Activated CD4-positive, CD25-positive, alpha-beta regulatory T cell treated with anti-CD3 and anti-CD28 coated beads, Interleukin-2, amount 50 U/mL, for 16 hours (primary cell): ENCODE measurements around the gene IL24.

ENCODE experiments used
- DNase-seq: peaks from one replicate; pipeline ENCODE4 v3.0.0-alpha.2; 2020; ENCODE audit warnings: low read depth, low spot score

Gene IL24

GRCh38 chr1:206878456-206878855 is 18.8 kb upstream of the IL24 start:
- DNase-seq = no peak

- no peak for DNase-seq
Measured at GRCh38 chr1:206880314-206880713, 16.9 kb upstream of the IL24 start.

DNA sequence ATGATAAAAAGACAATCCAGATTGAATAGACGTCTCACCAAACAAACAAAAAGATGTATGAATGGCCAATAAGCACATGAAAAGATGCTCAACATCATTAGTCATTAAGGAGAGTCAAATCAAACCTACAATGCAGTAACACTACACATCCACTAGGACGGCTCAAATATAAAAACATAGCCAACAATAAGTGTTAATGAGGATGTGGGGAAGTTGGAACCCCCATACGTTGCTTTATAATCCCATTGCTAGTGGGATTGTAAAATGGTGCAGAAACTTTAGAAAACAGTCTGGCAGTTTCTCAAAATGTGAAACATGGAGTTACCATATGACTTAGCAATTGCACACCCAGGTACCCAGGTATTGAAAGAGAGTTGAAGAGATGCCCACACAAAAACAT is 14.7 kb upstream of the IL24 start:
- no peak for DNase-seq

GRCh38 chr1:206883160-206883559 is 14.1 kb upstream of the IL24 start:
- DNase-seq = no peak

DNA sequence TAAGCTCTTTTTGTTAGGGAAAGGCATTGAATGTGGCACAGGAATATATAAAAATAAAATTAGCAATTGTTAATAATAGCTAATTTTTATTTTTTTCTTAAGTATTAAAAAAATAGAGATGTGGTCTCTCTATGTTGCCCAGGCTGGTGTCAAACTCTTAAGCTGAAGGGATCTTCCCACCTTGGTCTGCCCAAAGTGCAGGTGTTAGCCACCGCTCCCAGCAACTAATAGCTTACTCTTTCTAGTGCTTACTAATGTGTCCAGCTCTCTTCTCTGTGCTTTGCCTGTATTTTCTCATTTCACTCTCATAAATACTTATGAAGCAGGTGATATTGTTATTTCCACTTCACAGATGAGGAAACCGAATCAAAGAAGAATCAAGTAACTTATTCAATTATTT is 13.4 kb upstream of the IL24 start:
- DNase-seq = no peak

GRCh38 chr1:206885341-206886060 is 11.7 kb upstream of the IL24 start:
- no peak for DNase-seq

- no peak for DNase-seq
Measured at GRCh38 chr1:206886831-206887230, 10.4 kb upstream of the IL24 start.

DNA sequence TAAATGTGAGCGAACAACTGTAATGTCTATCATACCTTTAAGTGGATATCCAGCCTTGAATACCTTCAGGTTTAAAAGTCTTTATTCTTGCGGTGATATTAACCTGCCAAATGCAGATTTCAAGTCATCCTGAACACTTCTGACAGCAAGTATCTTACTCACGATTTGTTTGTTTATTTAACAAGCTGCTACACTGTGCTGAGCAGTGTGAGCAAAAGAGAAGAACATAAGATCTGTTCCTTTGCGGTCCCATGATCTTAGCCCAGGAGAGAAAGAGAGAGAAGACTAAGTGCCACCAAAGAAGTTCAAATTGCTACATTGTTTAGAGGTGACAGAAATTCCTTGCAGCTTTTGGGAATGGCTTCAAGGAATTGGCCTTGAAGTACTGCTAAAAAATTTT is 9.5 kb upstream of the IL24 start:
- no peak for DNase-seq

- no peak for DNase-seq
Measured at GRCh38 chr1:206890125-206891060, 6.8 kb upstream of the IL24 start.

DNA sequence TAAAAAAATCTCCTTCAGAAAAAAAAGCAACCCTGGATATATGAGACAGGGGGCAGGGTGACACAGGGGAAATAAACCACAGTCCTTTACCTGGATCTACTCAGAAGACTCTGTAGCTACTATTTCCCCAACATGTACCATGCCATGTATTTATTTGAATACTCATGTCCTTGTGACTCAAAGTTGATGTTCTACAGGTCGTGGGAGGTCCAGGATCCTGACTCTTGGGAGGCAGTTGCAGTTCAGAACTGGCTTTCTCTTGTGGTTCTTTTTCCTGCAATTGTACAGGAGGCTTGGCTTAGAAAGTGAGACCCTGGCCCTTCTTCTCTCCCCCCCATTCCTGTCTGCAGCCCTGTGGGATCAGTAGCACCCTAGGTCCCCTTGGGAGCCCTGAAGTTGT is 5.8 kb upstream of the IL24 start:
- DNase-seq = no peak

DNA sequence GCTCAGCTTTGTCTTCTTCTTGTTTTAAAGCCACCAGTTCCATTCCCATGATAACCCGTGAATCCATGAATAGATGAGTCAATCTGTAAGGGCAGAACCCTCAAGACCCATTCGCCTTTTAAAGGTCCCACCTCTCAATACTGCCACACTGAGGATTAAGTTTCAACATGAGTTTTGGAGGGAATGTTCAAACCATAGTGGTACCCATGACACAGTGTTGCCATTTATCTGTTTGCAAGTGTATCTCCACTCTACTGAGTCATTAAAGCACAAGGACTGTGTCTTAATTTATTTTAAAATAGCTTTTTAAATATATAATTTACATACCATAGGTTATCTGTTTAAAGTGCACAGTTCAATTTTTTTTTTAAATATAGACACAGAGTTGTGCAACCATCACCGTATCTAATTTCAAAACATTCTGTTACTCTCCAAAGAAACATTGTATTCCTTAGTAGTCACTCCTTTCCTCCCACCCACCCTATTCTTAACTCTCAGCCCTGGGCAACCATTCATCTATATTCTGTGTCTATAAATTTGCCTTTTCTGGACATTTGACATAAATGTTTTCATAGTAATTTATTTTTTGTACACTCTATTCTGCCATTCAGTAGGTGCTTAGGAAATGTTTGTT is 4.8 kb upstream of the IL24 start:
- DNase-seq = no peak

DNA sequence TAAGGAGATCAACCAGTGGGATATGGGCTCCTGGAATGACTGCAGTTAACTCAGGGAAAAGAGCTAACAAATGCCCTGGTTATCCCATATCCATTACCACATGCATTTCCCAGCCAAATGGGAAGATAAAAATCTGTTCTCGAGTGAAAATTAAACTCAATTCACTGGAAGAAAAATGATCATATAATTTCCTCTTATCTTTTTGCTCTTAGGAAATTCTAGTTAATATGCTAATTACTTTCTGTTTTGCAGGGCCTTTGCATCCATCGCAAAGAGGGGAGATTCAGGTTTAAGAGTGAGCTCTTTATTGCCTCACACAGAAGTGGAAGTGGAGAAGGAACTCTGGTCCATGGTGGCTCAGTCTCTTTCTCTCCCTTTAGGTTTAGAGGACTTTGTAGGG is 3.9 kb upstream of the IL24 start:
- no peak for DNase-seq

- DNase-seq = no peak
Measured at GRCh38 chr1:206895325-206895724, 1.9 kb upstream of the IL24 start.

DNA sequence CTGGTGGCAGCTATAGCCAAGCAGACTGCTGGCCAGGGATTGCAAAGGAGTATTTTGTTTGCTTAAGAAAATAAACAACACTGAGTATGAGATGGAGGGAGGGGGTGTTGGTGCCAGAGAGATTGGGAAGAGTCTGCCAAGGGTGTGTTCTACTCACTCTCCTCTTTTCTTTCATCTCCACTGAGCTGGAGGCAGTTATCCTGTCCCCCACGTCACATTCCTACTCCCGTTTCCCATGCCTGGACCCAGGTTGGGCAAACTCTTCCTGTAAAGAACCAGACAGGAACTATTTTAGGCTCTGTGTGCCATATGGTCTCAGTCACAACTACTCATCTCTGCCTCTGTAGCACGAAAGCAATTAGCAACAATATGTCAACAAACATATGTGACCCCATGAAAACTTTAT is 1.4 kb upstream of the IL24 start:
- no peak for DNase-seq

GRCh38 chr1:206896261-206896660 is 982 bp upstream of the IL24 start:
- DNase-seq = no peak

DNA sequence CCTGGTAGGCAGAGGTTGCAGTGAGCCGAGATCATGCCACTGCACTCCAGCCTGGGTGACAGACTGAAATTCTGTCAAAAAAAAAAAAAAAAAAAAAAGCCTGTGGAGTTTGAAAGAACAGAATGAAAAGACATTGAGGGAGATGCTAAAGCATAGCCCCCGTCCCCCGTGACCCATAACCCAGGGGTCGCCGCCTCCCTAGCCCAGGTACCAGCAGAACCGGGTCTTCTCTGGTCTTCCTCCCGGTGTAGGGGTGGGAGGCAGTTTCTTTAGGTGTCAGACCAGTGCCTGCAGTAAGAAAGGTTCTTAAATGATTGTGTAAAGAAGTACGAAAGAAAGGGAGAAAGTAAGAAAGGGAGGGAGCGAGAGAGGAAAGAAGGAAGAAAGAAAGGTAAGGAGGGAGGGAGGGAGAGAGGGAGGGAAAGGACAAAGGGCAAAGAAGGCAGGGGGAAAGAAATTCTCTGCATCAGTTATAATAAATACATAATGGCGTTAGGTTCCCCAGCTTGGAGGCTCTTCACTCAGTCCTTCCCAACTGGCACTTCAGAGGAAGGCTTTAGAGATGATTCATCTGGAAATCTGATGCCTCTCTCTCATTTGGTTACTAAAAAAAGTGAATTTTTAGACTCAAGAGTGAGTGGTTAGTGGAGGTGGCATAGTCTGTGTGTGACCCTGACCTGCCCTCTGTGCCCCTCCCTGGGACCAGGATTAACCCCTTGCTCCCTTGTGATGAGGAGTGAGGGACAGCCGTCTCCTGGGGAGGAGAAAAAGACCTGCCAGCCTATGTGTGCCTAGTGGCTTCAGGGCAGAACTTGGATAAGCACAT is 1.1 kb downstream of the IL24 start:
- no peak for DNase-seq

DNA sequence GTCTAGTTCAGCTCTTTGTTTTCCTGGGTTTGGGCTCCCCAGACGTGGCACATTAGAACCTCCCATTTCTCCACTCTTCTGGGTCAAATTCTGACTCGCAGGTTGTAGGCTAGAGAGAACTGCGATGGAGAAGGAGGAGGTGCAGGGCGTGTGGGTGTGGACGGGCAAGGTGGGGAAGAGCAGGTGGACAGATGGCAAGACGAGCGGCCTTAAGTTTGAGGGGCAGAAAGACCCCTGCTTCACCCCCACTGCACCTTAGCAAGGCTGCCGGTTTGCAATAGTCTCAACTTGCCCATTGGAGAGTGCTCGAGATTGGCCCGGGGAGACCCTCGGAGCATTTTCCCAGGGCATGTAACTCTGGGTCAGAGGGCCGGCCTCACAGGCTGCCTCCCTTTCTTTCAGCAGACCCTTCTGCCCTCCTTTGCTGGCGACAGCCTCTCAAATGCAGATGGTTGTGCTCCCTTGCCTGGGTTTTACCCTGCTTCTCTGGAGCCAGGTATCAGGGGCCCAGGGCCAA is 1.7 kb downstream of the IL24 start:
- DNase-seq = no peak

- no peak for DNase-seq
Measured at GRCh38 chr1:206899717-206900116, 2.5 kb downstream of the IL24 start.

- no peak for DNase-seq
Measured at GRCh38 chr1:206900149-206900548, 2.9 kb downstream of the IL24 start.

DNA sequence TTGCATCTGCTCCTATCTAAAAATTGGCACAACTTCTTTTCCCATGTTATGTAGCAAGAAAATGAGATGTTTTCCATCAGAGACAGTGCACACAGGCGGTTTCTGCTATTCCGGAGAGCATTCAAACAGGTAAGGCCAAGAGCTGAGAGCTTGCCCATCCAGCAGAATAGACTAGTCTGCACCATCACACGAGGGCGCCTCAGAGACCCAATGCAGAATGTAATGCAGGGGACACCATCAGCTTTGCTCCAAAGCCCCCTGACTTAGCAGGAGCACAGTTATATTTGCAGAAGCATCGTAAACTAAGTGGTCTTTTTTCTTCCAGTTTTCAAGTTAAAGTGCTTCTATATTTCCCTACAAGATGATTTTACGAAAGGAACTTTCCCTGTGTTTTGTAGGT is 4.7 kb downstream of the IL24 start:
- DNase-seq = no peak

DNA sequence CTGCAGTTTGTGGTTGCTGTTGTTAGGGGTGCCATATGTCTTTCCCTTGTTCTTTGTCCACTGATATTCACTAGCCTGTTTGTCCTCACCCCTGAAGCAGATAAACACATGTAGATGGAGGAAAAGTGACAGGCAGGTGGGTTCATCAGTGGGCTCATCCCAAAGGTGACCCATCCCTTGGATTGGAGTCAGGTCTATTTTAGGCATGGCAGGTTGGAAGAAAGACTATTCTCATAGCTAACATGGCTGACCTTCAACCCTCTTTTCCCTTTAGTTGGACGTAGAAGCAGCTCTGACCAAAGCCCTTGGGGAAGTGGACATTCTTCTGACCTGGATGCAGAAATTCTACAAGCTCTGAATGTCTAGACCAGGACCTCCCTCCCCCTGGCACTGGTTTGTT is 5.5 kb downstream of the IL24 start:
- DNase-seq = no peak
